Stimulated activated CD4-positive, alpha-beta T cell treated with anti-CD3 and anti-CD28 coated beads, Interleukin-2, amount 100 ng/mL, for 4 hours (primary cell): ENCODE measurements around the gene SGK1.
"Not testable (repeated sequence)": the region's sequence is repeated elsewhere in the genome, so short reads cannot be mapped to it uniquely, and the experiment has no call there.

ENCODE experiments used
- DNase-seq: peaks from one replicate; pipeline ENCODE4 v3.0.0-alpha.2; 2020; ENCODE audit warnings: low read depth

SGK1 gene

GRCh38 chr6:134328138-134328537 is 10.2 kb upstream of the SGK1 start:
- no peak for DNase-seq

GRCh38 chr6:134326192-134326591 is 8.3 kb upstream of the SGK1 start:
- not testable (repeated sequence) for DNase-seq

DNA sequence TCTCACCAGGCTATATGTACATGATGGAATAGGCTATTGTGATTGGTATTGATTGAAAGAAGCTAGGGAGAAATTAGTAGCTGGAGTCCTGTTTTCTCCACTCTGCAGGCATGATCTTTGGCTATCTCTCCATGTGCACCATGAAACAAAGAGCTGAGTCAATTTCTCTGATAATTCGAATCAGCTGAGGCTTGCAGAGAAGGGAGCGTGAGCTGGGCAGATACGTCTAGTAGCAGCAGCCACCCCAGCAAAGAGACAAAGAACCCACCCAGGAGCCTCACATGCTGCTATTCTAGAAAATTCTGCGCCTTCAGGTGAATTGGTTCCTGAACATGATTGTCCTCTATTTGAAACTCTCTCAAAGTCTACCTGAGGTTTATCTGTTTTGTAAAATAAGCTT is 6.9 kb upstream of the SGK1 start:
- DNase-seq, result no peak

GRCh38 chr6:134324141-134324540 is 6.2 kb upstream of the SGK1 start:
- DNase-seq, result no peak

DNA sequence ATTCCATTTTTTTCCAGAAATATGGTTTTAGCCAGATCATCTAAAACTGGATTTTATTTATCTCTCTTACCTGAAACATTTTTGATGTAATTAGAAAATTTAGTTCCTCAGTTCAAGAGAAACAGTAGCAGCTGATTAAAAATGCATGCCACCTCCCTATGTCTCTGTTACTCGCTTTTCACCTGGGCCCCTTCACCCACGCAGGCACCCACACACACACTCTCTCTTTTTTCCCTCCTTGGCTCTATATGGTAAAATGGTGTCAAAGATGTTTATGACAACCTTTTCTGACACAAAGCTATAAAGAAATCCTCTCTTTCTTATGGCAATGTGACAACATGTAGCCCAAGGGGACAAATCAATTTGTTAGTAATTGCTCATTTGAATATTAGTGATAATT is 5.8 kb upstream of the SGK1 start:
- no peak for DNase-seq

- no peak for DNase-seq
Measured at GRCh38 chr6:134323294-134323693, 5.4 kb upstream of the SGK1 start.

DNA sequence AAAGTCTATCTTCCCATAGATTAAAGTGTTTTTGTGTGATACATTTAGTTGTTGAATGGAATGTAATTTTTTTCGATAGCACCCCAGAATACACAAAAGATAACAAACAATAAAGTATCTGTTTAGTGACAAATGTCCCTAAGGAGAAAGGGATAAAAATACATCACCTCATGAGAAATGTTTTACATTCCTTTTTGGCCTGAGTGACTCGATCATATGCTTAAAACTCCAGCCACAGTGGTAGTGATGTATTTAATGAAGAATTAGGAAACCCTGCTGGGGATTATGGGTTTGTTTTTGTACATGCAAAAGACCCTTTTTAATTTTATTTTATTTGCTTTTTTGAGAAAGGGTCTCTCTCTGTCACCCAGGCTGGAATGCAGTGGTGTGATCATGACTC is 4.3 kb upstream of the SGK1 start:
- DNase-seq, result no peak

GRCh38 chr6:134321246-134321645 is 3.3 kb upstream of the SGK1 start:
- DNase-seq, result no peak

DNA sequence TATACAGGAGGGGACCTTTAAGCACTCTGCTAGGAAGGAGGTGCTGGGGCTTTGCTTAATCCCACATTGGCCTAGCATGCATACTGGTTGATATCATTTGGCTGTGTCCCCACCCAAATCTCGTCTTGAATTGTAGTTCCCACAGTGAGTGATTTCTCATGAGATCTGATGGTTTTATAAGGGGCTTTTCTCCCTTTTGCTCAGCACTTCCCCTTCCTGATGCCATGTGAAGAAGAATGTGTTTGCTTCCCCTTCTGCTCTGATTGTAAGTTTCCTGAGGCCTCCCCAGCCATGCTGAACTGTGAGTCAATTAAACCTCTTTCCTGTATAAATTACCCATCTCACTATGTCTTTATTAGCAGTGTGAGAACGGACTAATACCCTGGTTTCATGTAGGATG is 1.8 kb upstream of the SGK1 start:
- DNase-seq, result not testable (repeated sequence)

DNA sequence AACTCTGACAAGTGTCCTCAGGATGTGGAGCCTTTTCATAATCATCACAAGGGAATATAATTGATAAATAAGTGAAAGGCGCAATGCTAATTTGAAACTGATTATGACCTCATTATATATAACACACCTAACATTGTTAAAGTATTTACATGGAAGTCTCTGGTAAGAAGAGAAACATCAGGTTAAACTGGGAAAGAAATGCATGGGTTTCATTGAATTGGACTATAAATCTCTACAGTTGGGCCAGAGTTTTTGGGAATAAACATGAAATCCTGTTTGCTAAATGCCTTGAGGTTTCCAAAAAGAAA is 1.0 kb upstream of the SGK1 start:
- no peak for DNase-seq

GRCh38 chr6:134318236-134318973 is 493 bp upstream of the SGK1 start:
- no peak for DNase-seq

DNA sequence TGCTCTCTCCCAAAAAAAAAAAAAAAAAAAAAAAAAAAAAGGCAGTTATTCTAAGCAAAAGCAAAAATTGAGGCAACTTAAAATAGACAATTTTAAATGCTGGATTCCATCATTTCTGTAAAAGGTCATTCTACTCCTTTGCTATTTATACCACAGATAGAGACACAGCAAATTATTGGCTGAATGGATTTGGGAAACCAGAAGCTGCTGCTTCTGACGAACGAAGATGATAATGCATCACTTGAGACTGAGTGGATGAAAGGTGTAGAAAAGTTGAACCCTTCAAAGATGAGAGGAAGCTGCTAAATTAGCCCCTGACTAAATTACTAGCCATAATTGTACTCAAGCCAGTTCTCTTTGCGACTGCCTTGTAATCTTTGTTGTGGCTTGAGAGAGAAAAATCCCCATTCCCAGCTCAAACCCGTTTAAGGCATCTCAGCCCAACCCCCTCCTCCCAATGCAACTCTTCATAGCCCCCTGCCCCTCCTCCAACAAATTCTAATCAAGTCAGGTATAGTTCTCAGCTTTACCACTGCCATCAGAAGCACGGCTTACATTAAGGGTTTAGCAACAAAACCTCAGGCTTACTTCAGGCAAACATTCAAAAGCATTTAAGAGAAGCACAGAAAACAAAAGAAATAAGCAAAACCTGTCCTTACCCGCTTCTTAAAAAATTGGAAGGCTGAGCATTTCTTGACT is 1.0 kb downstream of the SGK1 start:
- DNase-seq, result no peak

DNA sequence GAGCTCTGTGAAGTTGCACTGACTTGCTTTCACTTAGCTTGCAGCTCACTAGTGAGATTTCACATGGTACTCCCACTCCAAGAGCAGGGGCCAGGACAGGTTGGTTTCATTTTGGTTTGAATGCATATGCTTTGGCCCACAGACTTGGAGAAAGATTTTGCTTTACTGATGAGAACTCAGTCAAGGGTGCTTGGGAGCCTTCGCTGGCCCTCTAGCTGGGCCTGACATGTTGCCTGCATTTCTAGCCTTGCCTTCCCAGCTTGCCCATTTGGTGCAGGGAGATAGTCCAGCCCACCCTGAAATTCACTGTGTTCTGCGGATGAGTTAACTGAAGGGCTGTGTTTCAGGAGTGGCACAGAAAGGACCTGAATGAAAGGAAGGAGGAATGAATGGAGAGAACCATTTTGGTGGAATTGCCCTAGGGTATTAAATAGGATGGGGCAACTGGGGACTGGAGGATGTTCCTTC is 1.9 kb downstream of the SGK1 start:
- no peak for DNase-seq

GRCh38 chr6:134315189-134315588 is 2.7 kb downstream of the SGK1 start:
- DNase-seq, result no peak

- DNase-seq, result no peak
Measured at GRCh38 chr6:134314006-134314821, 3.7 kb downstream of the SGK1 start.

GRCh38 chr6:134312038-134312660 is 5.8 kb downstream of the SGK1 start:
- DNase-seq, result no peak

DNA sequence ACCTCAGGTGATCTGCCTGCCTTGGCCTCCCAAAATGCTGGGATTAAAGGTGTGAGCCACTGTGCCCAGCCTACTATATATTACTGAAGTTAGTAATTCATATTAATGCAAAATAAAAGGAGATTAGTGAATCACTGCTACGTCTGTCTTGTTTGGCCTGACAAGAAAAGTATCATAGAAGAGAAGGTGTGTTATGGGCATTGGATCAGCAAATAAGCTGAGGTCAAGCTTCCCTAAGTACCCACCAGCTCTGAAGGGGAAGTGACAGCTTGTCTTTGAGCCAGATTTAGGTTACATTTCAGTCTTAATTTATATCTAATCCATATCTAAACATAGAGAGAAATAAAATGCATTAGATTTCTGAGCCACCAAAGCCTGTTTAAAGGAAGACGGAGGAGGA is 7.1 kb downstream of the SGK1 start:
- no peak for DNase-seq

DNA sequence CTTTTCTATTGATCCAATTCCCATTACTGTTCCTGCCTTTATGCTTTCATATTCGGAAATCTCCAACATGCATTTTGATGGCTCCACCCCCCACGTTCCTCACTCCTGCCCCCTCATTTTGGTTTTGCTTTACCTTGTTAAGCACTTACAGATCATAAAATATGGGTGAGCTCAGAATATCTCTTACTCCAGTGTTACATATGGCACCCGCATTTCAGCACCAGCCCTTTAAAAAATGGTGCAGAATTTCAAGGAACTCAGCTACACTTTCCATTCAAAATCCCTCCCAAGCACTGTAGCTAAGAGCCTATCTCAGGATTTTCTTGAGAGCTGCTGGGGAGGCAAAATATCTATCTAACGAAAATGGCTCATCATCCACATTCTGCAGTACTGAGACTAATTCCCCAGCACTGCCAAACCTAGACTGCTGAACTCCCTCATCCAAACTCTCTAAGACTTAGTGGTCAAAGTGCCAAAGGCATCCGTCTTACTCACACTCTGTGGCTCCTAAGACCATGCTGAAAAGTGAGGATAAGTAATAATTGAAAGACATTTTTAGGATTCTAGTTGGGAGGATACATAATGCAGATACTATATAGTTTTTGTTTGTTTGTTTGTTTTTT is 7.8 kb downstream of the SGK1 start:
- no peak for DNase-seq

DNA sequence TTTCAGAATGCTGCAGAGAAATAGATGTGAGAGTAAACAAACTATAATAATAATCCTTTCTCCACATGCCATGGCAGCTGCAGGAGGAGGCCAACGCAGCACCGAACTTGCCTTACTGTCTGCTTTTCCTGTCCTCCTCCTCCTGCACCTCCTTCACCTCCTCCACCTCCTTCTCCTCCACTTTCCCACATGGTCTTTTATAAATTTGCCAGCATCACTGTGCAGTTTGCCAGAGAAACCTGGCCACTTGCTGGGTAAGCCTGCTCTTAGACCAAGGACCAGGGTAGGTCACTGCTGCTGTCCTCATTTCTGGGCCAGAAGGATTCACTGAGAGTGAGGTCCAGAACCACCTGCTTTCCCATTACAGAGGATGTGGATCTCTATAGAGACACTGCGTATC is 8.7 kb downstream of the SGK1 start:
- no peak for DNase-seq

DNA sequence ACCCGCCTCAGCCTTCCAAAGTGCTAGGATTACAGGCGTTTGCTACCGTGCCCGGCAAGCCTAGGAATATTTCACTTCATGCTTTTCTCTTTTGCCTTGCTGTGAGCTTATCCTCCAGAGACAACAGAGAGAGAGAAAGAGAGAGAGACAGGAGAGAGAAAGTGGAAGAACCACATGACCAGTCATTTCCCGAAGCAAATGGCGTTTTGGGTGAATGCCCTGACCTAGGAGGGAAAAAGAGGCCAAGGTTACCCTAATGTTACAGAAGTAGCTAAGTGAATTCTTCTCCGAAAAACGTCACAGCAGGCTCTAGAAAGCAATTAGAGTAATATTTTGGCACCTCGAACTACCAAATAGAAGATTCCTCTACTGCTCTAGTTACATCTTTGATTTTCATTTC is 9.1 kb downstream of the SGK1 start:
- DNase-seq, result no peak

DNA sequence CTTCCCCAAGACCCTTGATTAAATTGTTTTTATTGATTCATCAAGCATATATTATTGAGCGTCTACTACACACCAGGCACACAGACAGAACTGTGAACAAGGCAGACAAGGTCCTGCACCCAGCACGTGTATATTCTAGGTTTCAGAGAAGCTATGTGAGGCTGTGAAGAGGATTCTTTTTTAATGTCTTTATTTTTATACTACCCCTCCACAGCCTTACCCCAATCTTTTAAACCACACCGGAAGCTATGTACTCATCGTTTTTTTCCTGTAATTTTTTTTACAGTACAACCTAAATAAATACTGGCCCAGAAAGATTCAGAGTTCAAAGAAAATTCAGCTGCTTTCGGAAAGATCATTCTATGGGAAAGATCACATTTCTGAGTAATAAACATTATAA is 10.0 kb downstream of the SGK1 start:
- no peak for DNase-seq

DNA sequence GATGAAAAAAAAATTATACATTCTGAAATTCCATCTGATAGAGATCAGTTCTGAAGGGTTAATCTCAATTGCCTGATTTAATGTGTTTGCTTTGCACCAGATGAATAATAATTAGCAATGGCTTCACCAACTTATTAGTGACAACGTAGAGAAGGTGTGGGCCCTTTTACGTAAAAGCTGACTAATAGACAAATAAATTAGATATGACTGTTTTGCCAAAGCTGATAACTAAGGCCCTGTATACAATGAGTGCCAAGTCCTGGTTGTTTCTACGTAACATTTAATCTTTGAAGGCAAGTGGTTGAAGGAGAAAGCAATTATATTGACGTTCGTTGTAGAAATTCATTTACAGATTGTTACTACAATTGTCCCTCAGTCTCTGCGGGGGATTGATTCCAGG is 10.8 kb downstream of the SGK1 start:
- DNase-seq, result no peak
